CD4-positive, alpha-beta T cell (primary cell): ENCODE results near the gene KCNJ18. TPM values are rescaled to one million over a fixed set of nuclear protein-coding genes. Genes with fewer than 3 reads are reported as not detected.
"Not testable (repeated sequence)": the region's sequence is repeated elsewhere in the genome, so short reads cannot be mapped to it uniquely, and the experiment has no call there.

Experiments
- ATAC-seq: fragments of 200-7000 bp; cut with Tn5 transposase; one replicate; pipeline ENCODE4 v1.10.0; 2022; ENCODE audit warnings: mild to moderate bottlenecking; ENCODE audit not compliant: poor library complexity
- CTCF ChIA-PET: fragments of 350-600 bp; sonication (Branson Sonifier 250); formaldehyde crosslinking; loops from one replicate; lab custom pipeline; 2021; ENCODE audit warnings: antibody characterized with exemption, inconsistent platforms; lab: Charles Lee
- POLR2A ChIA-PET: fragments of 350-600 bp; sonication (Branson Sonifier 250); formaldehyde crosslinking; loops from one replicate; lab custom pipeline; 2021; ENCODE audit warnings: antibody characterized with exemption, inconsistent platforms; lab: Charles Lee
- DNase-seq, 14 experiments: peaks; one replicate each; pipeline ENCODE4 v3.0.0-alpha.2; 2013 to 2020; ENCODE audit warnings: mixed read lengths in 2 of 14
- H3K27ac ChIP-seq, 2 donors: one replicate each; pipeline versions ENCODE4 v1.5.1 to v1.7.0; 2013; ENCODE audit warnings: low read length in 2 of 2, low read depth in 1 of 2, mild to moderate bottlenecking in 1 of 2
- H3K27me3 ChIP-seq, 2 experiments: 1 replicate in 1 of 2; 2 replicates in 1 of 2; pipeline versions ENCODE4 v1.6.1 to v1.7.0; 2013; ENCODE audit warnings: low read length in 2 of 2, control low read depth in 1 of 2, mild to moderate bottlenecking in 1 of 2, moderate library complexity in 1 of 2; ENCODE audit not compliant: insufficient read depth in 2 of 2, control insufficient read depth in 1 of 2
- H3K36me3 ChIP-seq: one replicate; pipeline ENCODE4 v1.6.1; 2013; ENCODE audit warnings: low read length, control low read depth; ENCODE audit not compliant: insufficient read depth
- H3K4me1 ChIP-seq: one replicate; pipeline ENCODE4 v1.6.1; 2013; ENCODE audit warnings: low read length, control low read depth; ENCODE audit not compliant: insufficient read depth
- H3K4me3 ChIP-seq: one replicate; pipeline ENCODE4 v1.5.1; 2013; ENCODE audit warnings: mild to moderate bottlenecking, low read length, moderate library complexity
- H3K9me3 ChIP-seq, 2 experiments: 1 replicate in 1 of 2; 2 replicates in 1 of 2; pipeline versions ENCODE4 v1.6.1 to v1.7.0; 2013; ENCODE audit warnings: low read length in 2 of 2, mild to moderate bottlenecking in 2 of 2, control low read depth in 1 of 2, moderate library complexity in 1 of 2; ENCODE audit not compliant: control insufficient read depth in 1 of 2, insufficient read depth in 1 of 2
- H3K27ac Mint-ChIP-seq: one replicate; pipeline ENCODE4 v1.8.0; 2020; ENCODE audit warnings: mixed read lengths
- H3K27me3 Mint-ChIP-seq: one replicate; pipeline ENCODE4 v1.8.0; 2021; ENCODE audit warnings: mixed read lengths
- H3K36me3 Mint-ChIP-seq: one replicate; pipeline ENCODE4 v1.8.0; 2021; ENCODE audit warnings: low read depth, mixed read lengths
- H3K4me1 Mint-ChIP-seq: one replicate; pipeline ENCODE4 v1.8.0; 2021; ENCODE audit warnings: low read depth, mixed read lengths
- H3K4me3 Mint-ChIP-seq: one replicate; pipeline ENCODE4 v1.8.0; 2020; ENCODE audit warnings: mild to moderate bottlenecking, mixed read lengths
- H3K9me3 Mint-ChIP-seq: one replicate; pipeline ENCODE4 v1.8.0; 2020; ENCODE audit warnings: mixed read lengths
- intact Hi-C, 2 experiments: fragments of 100-400 bp; cut with DNase I in 1 of 2; cut with micrococcal nuclease in 1 of 2; formaldehyde crosslinking; loops; one replicate each; pipeline versions ENCODE4 v1.15.1 to v1.9.0; 2023 to 2025; cut with DNase I, micrococcal nuclease
- total RNA-seq, 174 experiments: library from RNA in 2 of 174; stranded (reverse) in 2 of 174; gene quantifications; one replicate each; pipeline ENCODE4 v1.2.3 and lab custom pipeline; 2021 to 2026

The KCNJ18 gene
- total RNA-seq, 2 experiments from 2014 or later, result not detected

GRCh38 chr17:21748686-21749085, 56.4 kb downstream of the KCNJ18 start:
- H3K27me3 ChIP-seq, ATAC-seq, H3K4me1 ChIP-seq, H3K27ac ChIP-seq, H3K4me3 ChIP-seq, CTCF ChIA-PET, DNase-seq, intact Hi-C loops, H3K27ac Mint-ChIP-seq, H3K27me3 Mint-ChIP-seq, POLR2A ChIA-PET, H3K36me3 ChIP-seq, H3K36me3 Mint-ChIP-seq, H3K9me3 Mint-ChIP-seq, H3K4me1 Mint-ChIP-seq, H3K4me3 Mint-ChIP-seq: not testable (repeated sequence)
- peaks cover 0 to 29% of the 10 kb centered on the region in 2 experiments for H3K9me3 ChIP-seq

GRCh38 chr17:21749696-21750531, 57.6 kb downstream of the KCNJ18 start:
- H3K4me3 ChIP-seq, H3K4me3 Mint-ChIP-seq, H3K27me3 ChIP-seq, ATAC-seq, CTCF ChIA-PET, H3K9me3 Mint-ChIP-seq, H3K4me1 ChIP-seq, H3K36me3 Mint-ChIP-seq, H3K36me3 ChIP-seq, H3K4me1 Mint-ChIP-seq, intact Hi-C loops, H3K27me3 Mint-ChIP-seq, DNase-seq, POLR2A ChIA-PET, H3K27ac Mint-ChIP-seq, H3K27ac ChIP-seq: not testable (repeated sequence)
- H3K9me3 ChIP-seq, result peaks cover 0 to 29% of the 10 kb centered on the region in 2 experiments

- H3K27me3 ChIP-seq, H3K4me1 ChIP-seq, H3K27ac Mint-ChIP-seq, H3K27me3 Mint-ChIP-seq, H3K4me3 ChIP-seq, H3K4me1 Mint-ChIP-seq, POLR2A ChIA-PET, ATAC-seq, CTCF ChIA-PET, H3K36me3 Mint-ChIP-seq, H3K9me3 Mint-ChIP-seq, DNase-seq, H3K4me3 Mint-ChIP-seq, H3K36me3 ChIP-seq, intact Hi-C loops, H3K27ac ChIP-seq: not testable (repeated sequence)
- peaks cover 0 to 29% of the 10 kb centered on the region in 2 experiments for H3K9me3 ChIP-seq
Measured at GRCh38 chr17:21751111-21751510, 58.8 kb downstream of the KCNJ18 start.
